Fibroblast of the aortic adventitia (primary cell): Measurements from ENCODE around the gene ELOVL5. TPM values are rescaled to one million over a fixed set of nuclear protein-coding genes. Genes with fewer than 3 reads are reported as not detected.
"Not testable (repeated sequence)": the region's sequence is repeated elsewhere in the genome, so short reads cannot be mapped to it uniquely, and the experiment has no call there.

ENCODE experiments used
- DNase-seq: peaks from one replicate; pipeline ENCODE4 v3.0.0-alpha.2; 2010; ENCODE audit warnings: low read depth
- H3K4me3 ChIP-seq: 2 replicates; pipeline ENCODE4 v1.5.1; 2011; ENCODE audit warnings: low read depth, mild to moderate bottlenecking, control low read depth, low read length, moderate library complexity
- CTCF ChIP-seq: IDR thresholded peaks from 2 replicates; pipeline ENCODE4 v1.5.1; 2011; ENCODE audit warnings: mild to moderate bottlenecking, low read length, control low read depth, inconsistent platforms; ENCODE audit not compliant: insufficient read depth
- total RNA-seq: library from RNA; depleted of rRNA; stranded (reverse); fragments of >200 nt; gene quantifications from 2 replicates; pipeline ENCODE4 v1.2.3, GENCODE V29; 2012; ENCODE audit warnings: low replicate concordance

Gene ELOVL5
- total RNA-seq, 1 donor: 95.1 TPM

- H3K4me3 ChIP-seq: peak overlapping the region; percentile 90
- no peak for DNase-seq
- no peak for TF ChIP-seq CTCF
Observed at GRCh38 chr6:53349209-53349693, 501 bp upstream of the ELOVL5 start.

GRCh38 chr6:53347921-53348370 lies 804 bp downstream of the ELOVL5 start:
- peak; percentile 60 for DNase-seq
- peak overlapping the region; percentile 90 for H3K4me3 ChIP-seq
- TF ChIP-seq CTCF: no peak

GRCh38 chr6:53347250-53347920 lies 1.4 kb downstream of the ELOVL5 start:
- TF ChIP-seq CTCF: no peak
- H3K4me3 ChIP-seq: peak overlapping the region; percentile 90
- peak; percentile 53 for DNase-seq

- not testable (repeated sequence) for DNase-seq
Observed at GRCh38 chr6:53346049-53346448, 2.7 kb downstream of the ELOVL5 start.

GRCh38 chr6:53344969-53345368 lies 3.8 kb downstream of the ELOVL5 start:
- DNase-seq: no peak
- TF ChIP-seq CTCF: no peak
- no peak overlapping the region for H3K4me3 ChIP-seq

More at GRCh38 chr6:53346049-53346448, 2.7 kb downstream of the ELOVL5 start:
- not testable (repeated sequence) for H3K4me3 ChIP-seq

GRCh38 chr6:53343092-53343491 lies 5.7 kb downstream of the ELOVL5 start:
- no peak for TF ChIP-seq CTCF
- no peak overlapping the region for H3K4me3 ChIP-seq
- DNase-seq: no peak

- H3K4me3 ChIP-seq: no peak overlapping the region
- TF ChIP-seq CTCF: no peak
- no peak for DNase-seq
Observed at GRCh38 chr6:53342217-53342616, 6.5 kb downstream of the ELOVL5 start.
